DMS53 (cell line): Measurements from ENCODE around the gene DCPS.
A peak's percentile ranks its signal among the peaks of the same experiment; 100 is the strongest.
"Not testable (repeated sequence)": the region's sequence is repeated elsewhere in the genome, so short reads cannot be mapped to it uniquely, and the experiment has no call there.

Experiments used
- DNase-seq: peaks from one replicate; lab custom pipeline; 2025; lab: John Stamatoyannopoulos, UW

DCPS gene

GRCh38 chr11:126384449-126385070 is 80.7 kb downstream of the DCPS start:
- no peak for DNase-seq

DNA sequence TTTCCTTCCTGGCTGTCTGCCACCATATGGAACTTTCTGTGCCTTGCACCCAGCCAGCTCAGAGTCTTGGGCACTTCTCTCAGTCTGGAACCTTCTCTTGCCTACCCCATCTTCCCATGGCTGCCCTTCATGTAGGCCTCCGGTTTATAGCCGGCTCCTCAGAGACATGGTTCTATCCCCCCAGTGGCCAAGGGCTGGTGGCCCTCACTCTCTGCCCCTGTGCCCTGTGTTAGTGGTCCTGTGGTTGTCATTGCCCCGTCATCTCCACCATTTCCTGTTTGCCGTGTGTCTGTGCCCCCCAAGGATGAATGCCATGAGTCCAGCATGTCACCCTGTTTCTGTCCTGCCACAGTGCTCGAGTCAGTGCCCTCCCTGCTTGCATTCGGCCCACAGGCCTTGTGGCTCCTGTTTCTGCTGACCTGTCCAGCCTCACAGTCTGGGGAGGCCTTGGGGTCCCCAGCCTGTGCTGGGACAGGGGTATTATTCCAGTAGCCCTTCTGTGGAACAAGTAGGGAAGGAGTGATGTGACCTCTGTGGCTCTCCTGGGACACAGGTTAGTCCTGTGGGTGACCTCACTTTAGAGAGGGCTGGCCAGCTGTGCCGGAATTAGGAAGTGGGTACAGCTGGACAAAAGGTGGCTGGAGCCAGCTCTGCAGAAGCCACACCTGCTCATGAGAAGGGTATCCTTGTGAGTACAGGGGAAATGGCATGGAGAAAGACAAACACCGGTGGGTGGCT is 82.3 kb downstream of the DCPS start:
- DNase-seq, result no peak

DNA sequence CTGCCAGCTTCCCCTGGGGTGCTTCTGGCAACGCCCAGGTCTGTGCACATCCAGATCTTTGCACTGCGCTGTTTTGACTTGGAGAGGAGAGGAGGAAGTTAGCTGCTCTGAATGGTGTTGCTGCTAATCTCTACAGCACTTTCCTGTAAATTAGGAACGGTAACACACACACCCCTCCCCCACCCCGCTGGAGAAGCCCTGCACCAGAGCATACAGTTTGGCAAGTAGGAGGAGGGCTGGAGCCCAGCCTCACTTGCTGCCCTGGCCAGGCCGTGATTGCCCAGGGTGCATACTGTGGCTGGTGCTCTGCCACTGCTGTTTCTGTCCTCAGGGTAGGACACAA is 82.8 kb downstream of the DCPS start:
- DNase-seq, result peak; percentile 57

- DNase-seq, result no peak
Observed at GRCh38 chr11:126387857-126388256, 84.0 kb downstream of the DCPS start.

DNA sequence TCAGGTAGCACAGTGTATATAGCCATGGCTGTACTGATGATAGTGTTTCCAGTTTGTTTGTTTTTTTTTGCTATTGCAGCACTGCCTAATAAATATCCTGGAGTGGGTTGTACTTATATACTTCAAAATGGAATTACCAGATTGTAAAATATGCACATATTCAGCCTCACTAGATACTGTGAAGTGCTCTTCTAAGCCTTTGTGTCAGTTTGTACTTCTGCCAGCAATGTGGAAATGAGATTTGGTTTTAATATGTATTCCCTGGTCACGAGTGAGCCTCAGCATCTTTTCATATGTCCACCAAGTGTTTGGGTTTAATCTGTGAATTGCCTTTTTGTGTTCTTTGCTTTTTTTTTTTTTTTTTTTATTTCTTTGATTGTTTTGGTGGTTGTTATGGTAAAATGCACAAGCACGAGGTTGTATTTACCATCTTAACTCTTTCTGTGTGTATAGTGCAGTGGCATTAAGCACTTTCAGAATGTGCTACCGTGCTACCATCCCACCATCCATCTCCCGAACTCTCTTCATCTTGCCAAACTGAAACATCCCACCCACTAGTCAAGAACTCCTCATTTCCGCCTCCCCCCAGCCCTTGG is 86.5 kb downstream of the DCPS start:
- DNase-seq, result no peak

DNA sequence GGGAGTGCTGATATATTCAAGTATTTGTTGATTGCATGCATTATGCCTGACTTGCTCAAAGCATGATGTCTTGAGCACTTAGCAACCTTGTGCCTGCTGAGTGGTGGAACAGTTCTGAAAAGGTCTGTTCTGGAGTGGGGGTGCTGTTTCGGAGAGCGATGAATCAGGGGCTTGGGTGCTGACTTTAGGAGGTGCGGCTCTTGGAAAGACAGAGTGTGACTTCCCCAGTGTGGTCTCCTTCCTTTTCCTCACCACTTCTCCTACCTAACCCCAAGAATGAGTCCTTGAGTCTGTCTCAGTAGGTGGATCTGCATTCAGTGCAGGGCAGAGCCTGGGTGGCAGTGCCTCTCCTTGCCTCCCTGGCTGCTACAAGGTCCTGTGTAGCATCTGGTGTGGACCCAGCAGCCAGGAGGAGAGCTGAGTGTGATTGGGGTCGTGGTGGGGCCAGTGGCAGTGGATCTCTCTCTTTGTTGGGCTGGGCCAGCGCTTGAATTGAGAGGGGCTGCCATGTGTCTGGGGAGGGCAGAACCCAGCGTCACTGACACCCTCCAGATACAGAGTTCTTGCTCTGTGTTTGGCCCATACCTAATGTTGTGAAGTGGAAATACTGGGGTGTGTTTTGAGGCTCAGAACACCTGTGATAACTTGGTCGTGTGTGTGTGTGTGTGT is 87.6 kb downstream of the DCPS start:
- DNase-seq, result no peak

GRCh38 chr11:126391970-126392632 is 88.2 kb downstream of the DCPS start:
- no peak for DNase-seq

DNA sequence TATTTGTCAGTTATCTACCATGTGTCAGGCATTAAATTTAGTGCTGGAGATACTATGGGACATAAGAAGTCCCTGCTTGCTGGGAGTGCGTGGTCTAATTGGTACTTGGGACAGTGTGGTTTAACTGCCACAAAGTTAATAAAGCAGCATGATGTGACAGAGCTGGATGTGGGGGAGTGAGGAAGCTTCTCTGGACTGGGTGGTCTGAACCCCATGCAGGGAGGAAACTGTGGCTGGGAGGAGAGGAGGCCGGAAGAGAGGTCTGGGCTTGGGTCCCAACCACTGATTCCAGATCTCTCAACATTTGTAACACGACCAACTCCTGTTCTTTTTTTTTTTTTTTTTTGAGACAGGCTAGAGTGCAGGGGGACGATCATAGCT is 88.8 kb downstream of the DCPS start:
- DNase-seq, result no peak

- no peak for DNase-seq
Observed at GRCh38 chr11:126393143-126393542, 89.3 kb downstream of the DCPS start.

GRCh38 chr11:126394036-126394435 is 90.2 kb downstream of the DCPS start:
- no peak for DNase-seq

GRCh38 chr11:126394634-126395072 is 90.8 kb downstream of the DCPS start:
- not testable (repeated sequence) for DNase-seq
